Amniotic stem cell (primary cell): ENCODE measurements around the gene KLK11.

Experiments used
- DNase-seq: peaks from one replicate; lab custom pipeline; 2025; lab: John Stamatoyannopoulos, UW

Gene KLK11

DNA sequence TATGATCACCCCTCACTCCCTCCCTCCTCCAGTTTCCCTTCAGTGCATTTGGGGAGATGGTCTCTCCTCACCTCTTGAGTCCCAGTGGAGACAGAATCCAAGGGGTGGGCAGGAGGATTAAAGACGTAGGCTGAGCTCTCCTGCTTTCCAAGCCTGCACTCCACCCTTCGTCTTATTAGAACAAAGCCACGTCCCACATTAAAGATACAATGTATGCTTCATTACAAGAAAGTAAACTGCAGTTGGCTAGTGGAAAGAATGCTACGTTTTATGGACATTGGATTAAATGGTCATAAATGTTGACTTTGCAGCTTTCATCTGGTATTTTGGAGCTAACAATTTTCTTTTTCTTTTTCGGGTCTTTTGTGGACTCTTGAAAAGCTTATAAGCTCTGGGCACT is 1.5 kb upstream of the KLK11 start:
- no peak for DNase-seq

DNA sequence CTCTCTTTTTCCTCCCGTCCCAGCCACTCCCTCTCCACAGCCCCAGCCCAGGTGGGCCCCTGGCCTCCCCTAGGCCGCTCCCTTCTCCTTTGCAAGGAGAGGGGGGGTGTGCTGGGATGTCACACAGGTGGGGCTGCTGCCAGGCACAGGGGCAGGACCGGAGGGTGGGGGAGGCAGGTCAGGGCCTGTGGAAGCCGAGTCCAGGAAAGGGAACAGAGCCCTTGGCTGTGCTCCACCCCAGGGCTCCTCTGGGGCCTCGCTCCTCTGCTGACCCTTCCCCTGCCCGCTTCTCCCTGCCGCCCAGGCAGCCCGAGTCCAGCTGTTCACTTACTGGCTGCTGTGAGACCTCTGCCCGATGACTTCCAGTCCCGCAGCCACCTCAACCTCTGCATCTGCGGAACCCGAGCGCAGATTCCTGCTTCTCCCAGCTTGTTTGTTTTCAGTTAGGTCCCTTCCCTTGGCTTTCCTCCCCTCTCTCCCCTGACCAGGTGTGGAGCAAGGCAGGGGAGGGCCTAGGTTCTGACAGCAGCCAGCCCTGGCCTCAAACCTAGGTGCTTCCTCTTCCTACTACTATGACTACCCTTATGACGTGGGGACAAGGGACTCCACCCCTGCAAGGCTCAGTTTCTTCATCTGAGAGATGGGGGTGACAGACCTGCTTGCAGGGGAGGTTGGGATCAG is 850 bp upstream of the KLK11 start:
- no peak for DNase-seq

- DNase-seq, result no peak
These were observed 435 bp downstream of the KLK11 start for GRCh38 chr19:51025809-51026553.

GRCh38 chr19:51025401-51025800 is 1.0 kb downstream of the KLK11 start:
- no peak for DNase-seq

DNA sequence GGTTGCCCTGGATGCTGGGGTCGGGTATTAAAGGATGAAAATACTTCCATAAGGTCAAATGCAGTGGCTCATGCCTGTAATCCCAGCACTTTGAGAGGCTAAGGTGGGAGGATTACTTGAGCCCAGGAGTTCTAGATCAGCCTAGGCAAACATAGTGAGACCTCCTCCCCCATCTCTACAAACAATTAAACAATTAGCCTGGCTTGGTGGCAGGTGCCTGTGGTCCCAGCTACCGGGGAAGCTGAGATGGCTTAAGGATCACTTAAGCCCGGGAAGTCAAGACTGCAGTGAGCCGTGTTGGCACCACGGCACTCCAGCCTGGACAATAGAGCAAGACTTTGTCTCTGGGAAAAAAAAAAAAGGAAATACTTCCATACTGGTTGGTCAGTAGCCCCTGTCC is 1.5 kb downstream of the KLK11 start:
- DNase-seq, result no peak

DNA sequence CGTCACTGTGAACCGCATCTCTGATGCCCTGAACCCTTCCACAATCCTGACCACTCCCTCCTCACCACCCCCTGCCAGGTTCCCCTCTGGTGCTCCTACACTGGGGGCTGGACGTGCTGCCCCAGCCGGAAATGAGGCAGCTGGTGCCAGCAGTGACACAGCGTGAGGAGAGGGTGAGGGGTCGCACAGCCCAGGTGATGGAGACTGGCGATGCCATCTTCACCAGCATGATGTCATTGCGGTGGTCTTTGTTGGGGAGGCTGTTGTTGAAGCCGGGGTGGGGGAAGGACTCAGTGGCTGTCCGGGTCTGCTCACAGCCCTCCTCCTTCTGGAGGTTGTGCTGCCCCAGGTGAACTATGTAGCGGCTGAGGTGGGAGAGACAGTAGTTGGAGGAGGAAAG is 2.5 kb downstream of the KLK11 start:
- no peak for DNase-seq

DNA sequence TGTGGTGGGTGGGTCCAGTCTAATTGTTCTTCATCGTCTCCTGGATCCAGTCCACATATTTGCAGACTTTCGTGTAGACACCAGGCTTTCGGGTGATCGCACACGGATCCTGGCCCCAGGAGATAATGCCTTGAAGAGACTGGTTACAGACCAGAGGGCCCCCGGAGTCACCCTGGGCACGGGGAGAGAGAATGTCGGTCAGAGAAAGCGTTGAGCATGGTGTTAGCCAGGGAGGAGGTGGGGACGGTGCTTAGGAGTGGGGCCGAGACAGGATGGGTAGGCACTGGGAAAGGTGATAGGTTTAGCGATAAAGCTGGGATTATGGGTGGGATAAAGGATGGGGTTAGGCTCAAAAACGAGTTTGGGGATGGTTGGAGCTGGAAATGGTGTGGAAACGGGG is 3.9 kb downstream of the KLK11 start:
- no peak for DNase-seq

DNA sequence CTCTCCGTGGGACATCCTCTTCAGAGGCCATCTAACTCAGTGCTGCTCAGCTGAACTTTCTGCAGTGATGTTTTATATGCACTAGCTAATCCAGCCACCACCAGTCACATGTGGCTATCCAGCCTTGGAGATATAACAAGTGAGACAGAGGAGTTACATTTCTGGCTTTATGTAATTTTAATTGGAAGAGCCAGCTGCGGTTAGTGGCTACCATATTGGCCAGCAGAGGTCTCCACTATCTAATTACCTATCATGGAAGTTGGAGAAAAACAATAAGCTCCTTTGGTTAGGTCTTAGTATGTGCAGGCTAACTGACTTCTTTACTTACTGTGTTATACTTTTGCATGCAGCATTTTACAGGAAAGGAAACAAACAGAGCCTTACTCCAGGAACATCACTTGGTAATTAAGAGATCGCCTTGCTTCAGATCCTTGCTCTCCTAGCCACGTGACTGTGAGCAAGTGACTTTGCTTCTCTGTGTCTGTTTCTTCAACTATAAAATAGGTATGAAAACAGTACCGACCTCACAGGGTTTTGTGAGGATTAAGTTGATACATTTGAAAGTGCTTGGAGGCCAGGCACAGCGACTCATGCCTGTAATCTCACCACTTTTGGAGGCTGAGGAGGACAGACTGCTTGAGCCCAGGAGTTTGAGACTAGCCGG is 5.3 kb downstream of the KLK11 start:
- no peak for DNase-seq

DNA sequence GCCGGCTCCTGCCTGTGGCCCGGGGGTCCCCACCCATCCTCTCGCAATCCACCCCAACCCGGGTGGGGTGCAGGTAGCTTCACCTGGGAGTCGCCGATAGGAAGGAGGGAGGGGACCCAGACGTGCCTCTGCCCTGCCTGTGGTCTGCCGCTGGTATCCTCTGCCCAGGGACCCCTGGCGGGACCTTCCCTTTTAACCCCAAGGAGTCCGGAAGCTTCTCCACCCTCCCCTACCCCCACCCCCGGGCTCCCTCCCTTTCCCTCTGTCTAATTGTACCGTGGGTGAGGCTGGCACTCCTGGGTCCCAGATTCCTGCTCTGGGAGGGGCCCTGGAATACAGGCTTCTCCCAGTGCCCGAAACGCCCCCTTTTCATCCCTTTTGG is 6.9 kb downstream of the KLK11 start, which contains the start of gene KLK10:
Gene KLK10, minus strand, starts transcription at position 166 of the 382 bp plus-strand sequence. CDS start 579 bp downstream, outside the sequence.
- DNase-seq, result no peak

DNA sequence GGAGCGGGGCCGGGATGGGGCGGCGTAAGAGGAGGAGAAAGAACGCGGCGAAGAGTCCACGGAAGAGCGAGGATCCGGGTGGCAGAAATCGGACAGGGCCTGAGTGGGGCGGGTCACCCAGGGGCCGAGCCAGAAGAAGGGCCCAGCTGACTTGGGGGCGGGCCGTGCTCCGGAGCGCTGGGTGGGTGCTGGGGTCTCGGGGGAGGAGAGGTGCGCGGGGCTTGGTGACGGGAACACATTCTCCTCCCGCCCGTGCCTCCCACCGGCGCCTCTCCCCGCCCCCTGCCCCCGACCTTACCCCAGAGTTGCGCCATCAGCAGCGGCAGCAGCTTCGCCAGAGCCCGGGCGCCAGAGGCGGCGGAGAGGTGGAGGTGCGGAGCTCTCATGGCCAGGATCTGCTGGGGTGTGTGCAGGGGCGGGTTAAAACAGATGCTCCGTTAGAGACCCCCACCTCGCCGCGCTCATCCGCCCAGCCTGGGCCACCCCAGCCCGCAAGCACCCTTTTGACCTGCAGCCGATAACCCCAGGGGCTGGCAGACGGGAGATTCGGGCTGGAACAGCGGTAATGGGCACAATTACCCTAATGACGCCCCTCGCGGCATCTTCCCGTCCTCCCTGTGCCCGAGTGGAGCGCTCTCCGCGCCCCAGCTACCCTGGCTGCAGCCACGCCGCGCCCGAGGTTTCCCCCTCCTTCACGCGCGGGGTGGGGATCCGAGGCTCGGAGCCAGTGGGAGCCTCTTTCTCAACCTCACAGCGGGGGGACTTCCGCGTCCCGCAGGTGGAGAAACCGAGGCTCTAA is 7.5 kb downstream of the KLK11 start:
- DNase-seq, result no peak

GRCh38 chr19:51016798-51017683 is 9.4 kb downstream of the KLK11 start:
- no peak for DNase-seq

- DNase-seq, result no peak
These were observed 10.6 kb downstream of the KLK11 start for GRCh38 chr19:51015691-51016267.

DNA sequence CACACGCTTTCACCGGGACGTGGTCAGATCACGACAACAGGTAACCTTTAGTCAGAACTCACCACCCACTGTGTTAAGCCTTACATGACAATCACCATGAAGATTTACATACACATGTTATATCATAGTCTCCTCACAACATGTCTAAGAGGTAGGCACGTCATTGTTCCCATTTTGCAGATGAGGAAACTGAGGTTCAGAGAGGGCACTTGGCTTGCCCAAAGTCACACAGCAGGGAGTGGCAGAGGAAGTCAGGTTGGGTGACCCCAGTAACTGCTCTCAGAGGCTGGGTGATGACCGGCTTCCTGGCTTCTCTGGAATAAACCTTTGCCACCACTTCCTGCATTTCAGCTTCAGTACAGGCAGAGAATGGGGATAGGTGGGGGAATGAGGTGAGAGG is 12.2 kb downstream of the KLK11 start:
- DNase-seq, result no peak

GRCh38 chr19:51012661-51013190 is 13.7 kb downstream of the KLK11 start:
- DNase-seq, result no peak

DNA sequence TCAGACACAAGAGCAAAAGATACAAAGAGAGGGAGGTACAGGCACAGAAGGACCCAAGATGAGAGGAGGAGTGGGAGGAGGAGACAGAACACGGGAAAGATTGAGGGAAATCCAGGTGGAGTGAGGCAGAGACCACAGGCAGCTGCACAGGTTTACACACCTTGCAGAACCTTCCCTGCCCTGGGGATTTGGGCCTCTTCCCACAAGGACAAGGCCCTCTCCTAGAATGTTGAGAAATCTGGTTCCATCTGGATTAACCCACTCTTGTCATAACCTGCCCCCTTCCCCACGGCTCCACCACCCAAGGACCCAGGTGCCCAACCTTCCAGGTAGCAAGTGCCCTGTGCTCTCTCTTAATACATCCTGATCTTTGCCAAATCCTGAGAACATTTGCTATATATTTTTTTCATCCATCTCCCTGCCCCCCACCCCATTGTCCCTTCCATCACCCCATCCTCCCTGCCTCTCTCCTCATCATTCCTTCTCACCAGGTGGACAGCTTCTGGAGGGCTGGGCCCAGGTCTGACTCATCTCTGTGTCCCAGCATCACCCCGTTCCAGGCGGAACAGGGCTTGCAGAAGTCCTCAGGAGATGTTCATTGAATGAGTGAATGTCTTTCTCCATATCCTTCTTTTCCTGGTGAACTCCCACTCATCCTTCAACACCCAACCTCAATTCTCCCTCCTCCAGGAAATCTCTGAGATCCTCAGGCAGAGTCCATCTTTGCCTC is 16.2 kb downstream of the KLK11 start:
- no peak for DNase-seq

DNA sequence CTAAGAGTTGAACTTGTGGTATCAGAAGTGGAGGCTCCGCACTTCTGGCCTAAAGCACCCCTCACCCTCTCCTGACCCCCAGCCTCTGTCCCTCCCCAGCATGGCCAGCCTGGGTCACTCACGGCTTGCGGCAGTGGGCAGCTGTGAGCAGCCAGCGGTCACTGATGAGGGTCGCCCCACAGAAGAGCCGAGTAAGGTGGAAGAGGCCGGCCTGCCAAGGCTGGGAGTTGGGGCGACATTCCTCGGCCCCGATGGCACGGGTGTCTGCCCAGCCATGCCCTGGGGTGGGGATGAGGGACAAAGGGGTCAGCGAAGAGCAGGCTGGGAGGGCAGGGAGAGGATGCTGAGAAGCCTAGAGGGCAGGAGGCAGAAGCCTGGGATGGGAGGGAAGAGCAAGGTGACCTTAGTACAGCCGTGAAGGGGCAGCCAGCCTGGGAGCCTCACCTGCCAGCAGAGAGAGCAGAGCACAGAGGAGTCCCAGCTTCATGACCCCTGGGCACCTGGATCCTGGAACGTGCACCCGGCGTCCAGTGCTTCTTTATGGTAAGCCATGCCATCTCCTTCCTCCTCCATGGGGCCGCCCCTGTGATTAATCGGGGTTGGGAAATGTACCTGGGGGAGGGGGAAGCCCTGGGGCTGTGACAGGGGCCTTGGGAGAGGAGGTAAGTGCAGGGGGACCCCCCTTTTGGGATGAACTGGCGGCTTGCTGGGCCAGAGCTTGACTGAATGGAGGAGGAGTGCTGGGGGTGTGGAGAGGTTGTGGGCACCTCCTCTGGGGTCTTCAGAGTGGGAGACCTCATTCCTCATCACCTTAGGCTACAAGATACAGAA is 17.1 kb downstream of the KLK11 start:
- no peak for DNase-seq

DNA sequence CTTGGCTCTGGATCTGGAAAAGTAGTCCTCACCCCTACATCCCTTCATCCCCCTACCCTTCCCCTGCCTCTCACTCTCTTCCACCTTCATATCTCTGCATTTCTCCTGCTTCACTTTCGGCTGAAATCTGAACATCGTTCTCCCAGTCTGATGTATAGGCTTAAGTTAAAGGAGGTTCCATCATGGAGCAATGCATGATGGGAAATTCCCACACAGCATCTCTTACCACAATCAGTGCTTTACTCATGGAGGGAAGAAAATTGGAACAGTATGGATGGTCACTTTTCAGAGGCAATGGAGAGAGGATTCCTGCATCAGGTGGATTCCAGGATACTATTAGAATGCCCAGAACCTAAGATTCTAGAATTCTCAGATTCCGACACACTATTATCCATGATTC is 18.9 kb downstream of the KLK11 start:
- DNase-seq, result no peak

- no peak for DNase-seq
These were observed 20.0 kb downstream of the KLK11 start for GRCh38 chr19:51006406-51006805.

DNA sequence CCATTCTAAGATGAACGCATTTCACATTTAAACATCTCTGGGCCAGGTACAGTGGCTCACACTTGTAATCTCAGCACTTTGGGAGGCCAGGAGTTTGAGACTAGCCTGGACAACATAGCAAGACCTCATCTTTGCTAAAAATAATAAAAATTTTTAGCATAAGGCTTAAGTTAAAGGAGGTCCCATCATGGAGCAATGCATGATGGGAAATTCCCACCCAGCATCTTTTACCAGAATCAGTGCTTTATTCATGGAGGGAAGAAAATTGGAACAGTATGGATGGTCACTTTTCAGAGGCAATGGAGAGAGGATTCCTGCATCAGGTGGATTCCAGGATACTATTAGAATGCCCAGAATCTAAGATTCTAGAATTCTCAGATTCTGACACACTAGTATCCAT is 21.2 kb downstream of the KLK11 start:
- DNase-seq, result no peak
